GM12878 (cell line): ENCODE results near the gene BBLN. TPM values are rescaled to one million over a fixed set of nuclear protein-coding genes. Genes with fewer than 3 reads are reported as not detected.

Source experiments
- ATAC-seq: fragments of 200-7000 bp; cut with Tn5 transposase; 3 replicates; pipeline ENCODE4 v1.9.1; 2020; ENCODE audit warnings: mild to moderate bottlenecking, moderate library complexity
- BruUV-seq: library from RNA; stranded (reverse); fragments of 400-500 nt; replicated peaks from 2 replicates; lab custom pipeline; 2021; lab: Mats Ljungman, UMichigan
- CTCF ChIA-PET: fragments of 300-600 bp; sonication (Branson Sonifier 250); formaldehyde crosslinking; extraction: SDS; loops from one replicate; lab custom pipeline; 2021; ENCODE audit warnings: inconsistent platforms; lab: Yijun Ruan, JAX
- POLR2A ChIA-PET: fragments of 350-600 bp; formaldehyde crosslinking; extraction: SDS; loops from one replicate; lab custom pipeline; 2021; ENCODE audit warnings: inconsistent platforms; lab: Charles Lee
- RAD21 ChIA-PET: fragments of 300-600 bp; sonication (Branson Sonifier 250); formaldehyde crosslinking; loops from one replicate; lab custom pipeline; 2023; ENCODE audit warnings: antibody characterized with exemption; ENCODE audit not compliant: unreplicated experiment; lab: Charles Lee
- SMC1A ChIA-PET: fragments of 300-600 bp; sonication (Branson Sonifier 250); formaldehyde crosslinking; loops from one replicate; lab custom pipeline; 2023; ENCODE audit not compliant: unreplicated experiment, uncharacterized antibody; lab: Charles Lee
- DNase-seq: peaks from one replicate; pipeline ENCODE4 v3.0.0-alpha.2; 2011; ENCODE audit warnings: low read depth, low spot score
- FAIRE-seq: peaks from 3 replicates; lab custom pipeline; 2011; peaks lifted over from hg19 to GRCh38; lab: Jason Lieb, UNC
- H2AFZ ChIP-seq: 2 replicates; pipeline ENCODE4 v1.6.0; 2011; ENCODE audit warnings: low read depth, low read length, control low read depth; ENCODE audit not compliant: control insufficient read depth
- H3K27ac ChIP-seq: 2 replicates; pipeline ENCODE4 v1.5.1; 2011; ENCODE audit warnings: control low read depth; ENCODE audit not compliant: control insufficient read depth, insufficient read depth
- H3K27me3 ChIP-seq, 2 experiments: replicated peaks in 1 of 2; 2 replicates each; pipeline versions ENCODE4 v1.6.0 to v1.6.1; 2011; ENCODE audit warnings: low read length in 1 of 2; ENCODE audit not compliant: control insufficient read depth in 2 of 2, insufficient read depth in 2 of 2
- H3K36me3 ChIP-seq, 2 experiments: 2 replicates each; pipeline ENCODE4 v1.5.1; 2011; ENCODE audit warnings: low read length in 1 of 2; ENCODE audit not compliant: control insufficient read depth in 2 of 2, insufficient read depth in 2 of 2
- H3K4me1 ChIP-seq: 2 replicates; pipeline ENCODE4 v1.6.1; 2011; ENCODE audit warnings: mild to moderate bottlenecking, low read length, moderate library complexity, mixed read lengths; ENCODE audit not compliant: control insufficient read depth, insufficient read depth
- H3K4me2 ChIP-seq: 2 replicates; pipeline ENCODE4 v1.6.0; 2011; ENCODE audit warnings: control low read depth; ENCODE audit not compliant: control insufficient read depth, insufficient read depth
- H3K4me3 ChIP-seq: fragments of 200-600 bp; sonication (generic); 2 replicates; pipeline ENCODE4 v1.5.1; 2016
- H3K79me2 ChIP-seq: 2 replicates; pipeline ENCODE4 v1.6.0; 2011; ENCODE audit warnings: low read length; ENCODE audit not compliant: control insufficient read depth, insufficient read depth
- H3K9ac ChIP-seq: 2 replicates; pipeline ENCODE4 v1.8.0; 2011; ENCODE audit warnings: low read length, control low read depth, mixed read lengths; ENCODE audit not compliant: control insufficient read depth, insufficient read depth
- H3K9me3 ChIP-seq: replicated peaks from 3 replicates; pipeline ENCODE4 v1.5.1; 2011; ENCODE audit warnings: mild to moderate bottlenecking, low read length; ENCODE audit not compliant: control insufficient read depth, insufficient read depth
- H4K20me1 ChIP-seq: 2 replicates; pipeline ENCODE4 v1.6.0; 2011; ENCODE audit not compliant: control insufficient read depth, insufficient read depth
- CTCF ChIP-seq, 3 experiments: IDR thresholded peaks in 2 of 3; conservative IDR thresholded peaks in 1 of 3; 2 replicates each; pipeline ENCODE4 v1.5.1; 2011; ENCODE audit warnings: low read depth in 3 of 3, low read length in 3 of 3, mild to moderate bottlenecking in 3 of 3, control low read depth in 2 of 3, moderate library complexity in 2 of 3, inconsistent platforms in 1 of 3, mixed read lengths in 1 of 3; ENCODE audit not compliant: control insufficient read depth in 2 of 3, insufficient read depth in 1 of 3; ENCODE audit errors: extremely low read depth in 1 of 3
- PAX5 ChIP-seq: IDR thresholded peaks from 2 replicates; pipeline ENCODE4 v1.6.1; 2011; ENCODE audit warnings: low read depth, low read length, borderline replicate concordance
- WGBS: methylation state at CpG from one replicate; pipeline ENCODE4 v1.1.6; 2016; ENCODE audit warnings: low lambda C conversion rate; ENCODE audit not compliant: insufficient replicate concordance, insufficient coverage; ENCODE audit errors: missing lambda C conversion rate; 5-methylcytosine and 5-hydroxymethylcytosine counted together
- in situ Hi-C: fragments of 300-500 bp; cut with MboI; formaldehyde crosslinking; loops from 9 replicates; pipeline ENCODE4 v1.14.3; 2018; ENCODE audit warnings: mixed read lengths
- intact Hi-C: fragments of 100-400 bp; cut with micrococcal nuclease; formaldehyde crosslinking; loops from one replicate; pipeline ENCODE4 v1.14.2; 2022; ENCODE audit not compliant: unreplicated experiment
- polyA plus RNA-seq, 11 experiments: library from polyadenylated mRNA; depleted of rRNA in 4 of 11; unstranded in 6 of 11; stranded (reverse) in 5 of 11; fragments of >200 nt; fragmentation: Nextera tagmentation in 4 of 11; fragmentation: Illumina TruSeq in 1 of 11; extraction: Ambion mirVana in 4 of 11; extraction: Trizol in 1 of 11; gene quantifications; 1 replicate in 1 of 11; 2 replicates in 10 of 11; pipeline versions ENCODE4 v1.2.1 to v1.2.3, GENCODE V29; 2011 to 2016; ENCODE audit warnings: inconsistent platforms in 2 of 11, missing spikeins in 2 of 11, low read depth in 1 of 11
- total RNA-seq, 4 experiments: library from RNA; depleted of rRNA in 3 of 4; stranded (reverse); fragments of >200 nt in 3 of 4; fragmentation: Illumina TruSeq in 1 of 4; extraction: Trizol in 1 of 4; gene quantifications; 2 replicates each; pipeline versions ENCODE4 v1.2.1 to v1.2.3, GENCODE V29; 2013 to 2021

The BBLN gene
- total and polyA plus RNA-seq, 10 of the 15 experiments (the other 5 are each of a cell fraction or from before 2014, with no cell fraction given): 3.8 to 194 (median 66.2) TPM

- Histone ChIP-seq H3K27me3 (peaks cover 0 to 1% of the 10 kb centered on the region in 2 experiments; a peak in 2 of 4 replicates), H3K9me3 (no peaks in the 10 kb centered on the region), H3K79me2 (no peaks in the 10 kb centered on the region), H3K9ac (no peak overlapping the region), H3K4me1 (no peaks in the 10 kb centered on the region), H2AFZ (no peak overlapping the region), H4K20me1 (no peaks in the 10 kb centered on the region; the same call in 1 of the 2 replicates), H3K27ac (no peak overlapping the region), H3K4me2 (no peak overlapping the region), H3K4me3 (no peak overlapping the region), H3K36me3 (no peaks in the 10 kb centered on the region)
- intact Hi-C loops (no loop called here), in situ Hi-C loops (no loop called here)
- CTCF ChIA-PET: interaction anchor here (1.1 to 1.4 kb wide), 2 partner anchors 14 to 16 kb away, joined by 3 read pairs; no protein-coding TSS in a partner anchor
- POLR2A ChIA-PET: no interaction called here
- 62% methylated on average over 19 of the region's 19 CpGs for WGBS
- no peak for DNase-seq
- no TSS peak for BruUV-seq
- no peak for FAIRE-seq
- peak; percentile 12 to 33 (median 32); a peak in 4 of 6 replicates for TF ChIP-seq CTCF (IDR thresholded peaks at IDR 0.05 in 2 of 3, conservative IDR thresholded peaks at IDR 0.05 in 1 of 3; ENCODE audit: control insufficient read depth in 2 of 3, extremely low read depth in 1 of 3, insufficient read depth in 1 of 3, low read depth in 3 of 3, low read length in 3 of 3)
- no peak for TF ChIP-seq PAX5
- SMC1A ChIA-PET: no interaction called here
- ATAC-seq: peak; percentile 71
- RAD21 ChIA-PET: no interaction called here
Observed at GRCh38 chr9:128150594-128151308, 9.3 kb upstream of the BBLN start.
